Stimulated activated CD4-positive, alpha-beta T cell treated with anti-CD3 and anti-CD28 coated beads, Interleukin-12 subunit alpha, Interleukin-12 subunit beta, amount 100 ng/mL, for 4 hours (primary cell): ENCODE measurements around the gene MITF.

ENCODE experiments used
- DNase-seq: peaks from one replicate; pipeline ENCODE4 v3.0.0-alpha.2; 2020

The MITF gene

GRCh38 chr3:69842351-69842750 lies 103.1 kb downstream of the MITF start:
- no peak for DNase-seq

DNA sequence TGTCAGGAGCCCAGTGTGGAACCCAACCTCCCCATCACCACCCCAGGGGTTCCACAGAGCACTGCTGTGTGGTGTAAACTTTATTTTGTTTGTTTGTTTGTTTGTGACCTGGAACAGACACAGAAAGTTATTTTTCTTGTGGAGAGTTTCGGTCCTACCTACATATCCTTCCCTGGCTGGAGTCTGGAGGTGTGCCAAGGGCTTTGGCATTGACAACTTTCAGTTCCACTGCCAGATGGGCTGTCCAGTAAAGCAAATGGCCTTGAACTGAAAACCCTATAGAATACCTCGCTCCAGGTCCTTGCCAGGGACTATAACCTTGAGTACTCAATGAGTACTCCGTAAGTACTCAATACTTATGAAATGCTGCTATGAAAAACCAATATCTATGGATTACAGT lies 103.5 kb downstream of the MITF start:
- no peak for DNase-seq

DNA sequence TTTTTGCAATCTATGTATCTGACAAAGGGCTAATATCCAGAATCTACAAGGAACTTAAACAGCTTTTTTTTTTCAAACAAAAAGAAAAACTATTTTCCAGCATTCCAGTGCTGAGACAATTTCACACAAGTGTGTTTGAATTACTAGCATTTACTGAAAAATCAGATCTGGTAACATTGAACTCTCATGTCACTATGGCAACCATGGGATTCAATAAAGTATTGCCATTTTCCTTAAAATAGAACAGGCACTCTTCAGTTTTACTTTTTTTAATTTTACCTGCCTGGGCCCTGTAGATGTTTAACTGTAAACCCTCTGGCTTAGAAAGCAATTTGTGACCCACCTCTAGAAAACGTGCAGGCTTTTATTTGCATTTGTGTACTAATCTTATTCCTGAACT lies 105.4 kb downstream of the MITF start:
- DNase-seq: no peak

GRCh38 chr3:69847303-69847702 lies 108.0 kb downstream of the MITF start:
- no peak for DNase-seq

- DNase-seq: no peak
Observed at GRCh38 chr3:69848113-69848512, 108.8 kb downstream of the MITF start.

GRCh38 chr3:69850849-69851248 lies 111.6 kb downstream of the MITF start:
- DNase-seq: no peak

DNA sequence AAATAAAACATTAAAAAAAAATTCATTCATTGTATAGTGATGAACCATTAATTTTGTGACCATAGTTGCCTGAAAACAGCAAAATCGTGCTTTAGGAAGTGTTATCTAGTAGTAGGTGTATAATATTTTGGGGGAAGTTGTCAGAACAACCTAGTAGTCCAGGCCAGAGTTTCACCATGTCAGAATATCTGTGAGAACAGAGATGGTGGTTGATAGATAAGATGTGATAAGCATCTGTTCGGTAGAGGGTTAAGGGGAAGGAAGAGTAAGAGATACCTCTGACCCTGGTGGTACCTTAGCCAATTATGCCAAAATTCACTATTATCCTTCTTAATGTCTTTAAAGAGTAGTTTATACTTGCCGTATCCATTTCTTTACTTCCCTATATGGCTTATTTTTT lies 113.8 kb downstream of the MITF start:
- DNase-seq: no peak

GRCh38 chr3:69855436-69856162 lies 116.3 kb downstream of the MITF start:
- no peak for DNase-seq

GRCh38 chr3:69856965-69857705 lies 117.9 kb downstream of the MITF start:
- no peak for DNase-seq

- no peak for DNase-seq
Observed at GRCh38 chr3:69861556-69861955, 122.3 kb downstream of the MITF start.

DNA sequence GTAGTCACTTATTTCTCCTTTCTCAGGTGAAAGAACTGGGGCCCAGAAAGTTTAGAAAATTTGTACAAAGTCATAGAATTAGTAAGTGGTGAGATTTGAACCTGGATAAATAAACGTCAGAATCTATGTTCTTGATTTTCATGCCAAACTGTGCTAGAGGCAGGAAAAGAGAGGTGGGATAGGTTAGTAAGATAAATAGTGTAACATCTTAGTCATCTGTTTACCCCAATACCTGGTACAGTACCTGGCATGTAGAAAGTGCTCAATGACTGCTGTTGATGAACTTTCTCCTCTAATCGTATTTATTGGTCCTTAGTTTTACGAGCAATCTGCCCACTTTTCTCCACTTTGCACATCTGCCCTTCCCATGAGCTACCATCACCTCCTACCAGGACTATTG lies 124.9 kb downstream of the MITF start:
- no peak for DNase-seq

DNA sequence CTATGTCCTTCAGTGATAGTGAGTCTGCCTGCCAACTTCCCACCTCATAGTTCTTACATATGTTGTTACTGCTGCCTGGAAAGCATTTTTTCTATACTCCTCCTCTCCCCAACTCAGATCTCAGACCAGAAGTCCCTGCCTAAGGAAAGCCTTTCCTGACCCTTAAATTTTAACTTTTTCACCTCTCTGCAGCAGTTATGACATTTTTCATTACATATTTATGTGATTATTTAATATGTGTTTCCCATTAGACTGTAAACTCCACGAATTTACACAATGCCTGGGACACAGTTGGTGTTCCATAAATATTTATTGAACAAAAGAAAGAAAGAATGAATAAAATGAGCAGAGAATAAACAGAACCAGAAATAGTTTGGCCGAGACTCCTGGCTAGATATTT lies 125.5 kb downstream of the MITF start:
- DNase-seq: no peak

DNA sequence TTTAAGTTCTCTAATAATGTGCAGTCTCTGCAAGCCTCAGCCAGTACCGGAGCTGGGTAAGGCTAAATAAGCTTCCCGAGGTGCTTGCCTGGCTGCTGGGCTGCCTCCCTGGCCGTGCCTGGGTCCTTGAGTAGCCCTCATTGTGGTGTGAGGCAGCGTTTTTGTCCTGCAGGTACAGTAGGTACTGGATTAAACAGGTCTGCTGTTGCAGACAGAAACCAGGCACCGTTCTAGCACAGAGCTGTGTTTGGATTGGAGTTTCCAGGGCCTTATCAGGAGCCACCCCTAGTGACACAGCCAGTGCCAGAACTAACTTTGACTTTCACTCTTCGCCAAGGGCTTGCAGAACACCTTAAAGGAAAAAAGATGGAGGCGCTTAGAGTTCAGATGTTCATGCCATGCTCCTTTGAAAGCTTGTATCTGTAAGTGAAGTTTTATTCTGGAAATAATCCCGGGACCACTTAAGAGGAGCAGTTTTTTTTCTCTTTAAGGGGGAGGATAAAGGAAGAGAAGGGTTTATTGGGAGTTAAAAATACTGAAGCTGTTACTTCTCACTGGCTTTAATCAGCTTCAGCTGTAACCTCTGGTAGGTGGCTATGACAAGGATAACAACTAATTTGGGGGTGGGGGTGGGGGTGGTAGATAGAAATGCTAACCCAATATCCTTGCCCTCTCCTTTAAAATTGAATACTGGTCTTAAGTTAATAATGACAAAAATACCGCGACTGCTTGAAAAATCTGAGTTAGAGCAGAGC lies 126.8 kb downstream of the MITF start:
- no peak for DNase-seq

- no peak for DNase-seq
Observed at GRCh38 chr3:69866988-69867720, 127.9 kb downstream of the MITF start.

- no peak for DNase-seq
Observed at GRCh38 chr3:69867941-69868505, 128.8 kb downstream of the MITF start.

GRCh38 chr3:69868841-69869420 lies 129.7 kb downstream of the MITF start:
- DNase-seq: no peak

DNA sequence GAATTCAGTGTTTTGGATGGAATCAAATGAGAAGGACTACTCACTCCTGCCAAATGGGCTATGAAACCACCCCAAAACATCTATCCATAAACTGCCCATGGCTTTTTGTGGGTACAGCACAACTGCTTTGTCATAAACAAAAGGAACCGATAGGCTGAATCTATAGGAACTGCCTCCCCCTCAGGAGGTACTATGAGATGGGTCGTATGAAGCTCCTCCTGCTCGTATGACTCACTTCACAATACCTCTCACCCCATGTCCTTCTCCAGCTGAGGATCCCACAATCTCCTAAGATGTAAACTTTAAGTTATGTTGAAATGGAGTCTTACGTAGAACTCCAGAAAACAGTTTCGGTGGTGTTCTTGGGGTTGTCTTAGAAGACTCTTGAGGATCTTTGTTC lies 130.4 kb downstream of the MITF start:
- DNase-seq: no peak

GRCh38 chr3:69871251-69871650 lies 132.0 kb downstream of the MITF start:
- no peak for DNase-seq

- no peak for DNase-seq
Observed at GRCh38 chr3:69871868-69872267, 132.6 kb downstream of the MITF start.

DNA sequence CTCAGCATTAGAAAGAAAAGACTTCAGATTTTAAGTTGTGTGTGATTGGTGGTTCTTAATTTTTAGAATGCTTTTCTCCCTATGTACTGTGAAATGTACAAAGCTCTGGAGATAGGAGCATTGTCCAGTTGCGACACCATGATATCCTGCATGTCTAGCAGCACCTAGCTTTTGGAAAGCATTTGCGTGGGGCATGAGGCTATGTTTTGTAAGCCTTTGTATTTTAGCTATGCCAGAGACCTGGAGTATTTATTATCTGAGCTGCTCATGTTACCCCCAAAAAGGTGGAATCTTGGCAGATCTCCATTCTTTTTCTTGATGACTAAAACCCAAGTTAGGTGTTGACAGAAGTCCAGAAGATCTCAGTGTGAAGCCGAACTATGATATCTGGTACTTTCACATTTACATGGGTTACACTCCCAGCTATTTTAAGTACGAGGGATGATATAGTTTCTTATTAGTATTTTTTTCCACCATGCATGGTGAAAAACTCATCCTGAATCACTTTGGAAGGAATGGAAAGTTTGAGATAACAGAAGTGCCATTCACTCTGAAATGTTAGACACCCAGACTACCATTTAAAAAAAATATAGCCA lies 133.6 kb downstream of the MITF start:
- DNase-seq: no peak

- no peak for DNase-seq
Observed at GRCh38 chr3:69876073-69876472, 136.8 kb downstream of the MITF start.

GRCh38 chr3:69878254-69878653 lies 139.0 kb downstream of the MITF start:
- DNase-seq: no peak
